Keratinocyte (primary cell): ENCODE measurements around the gene SHFL. TPM values are rescaled to one million over a fixed set of nuclear protein-coding genes. Genes with fewer than 3 reads are reported as not detected.

Experiments
- DNase-seq: peaks from one replicate; pipeline ENCODE4 v3.0.0-alpha.2; 2011; ENCODE audit warnings: low read depth, missing footprints, low spot score
- FAIRE-seq: peaks from 2 replicates; lab custom pipeline; 2011; peaks lifted over from hg19 to GRCh38; lab: Jason Lieb, UNC
- H2AFZ ChIP-seq: 2 replicates; pipeline ENCODE4 v1.6.0; 2012; ENCODE audit warnings: low read length, control low read depth, inconsistent platforms; ENCODE audit not compliant: control insufficient read depth
- H3K27ac ChIP-seq: 2 replicates; pipeline ENCODE4 v1.5.1; 2011; ENCODE audit warnings: low read length; ENCODE audit not compliant: control insufficient read depth, insufficient read depth
- H3K27me3 ChIP-seq: 3 replicates; pipeline ENCODE4 v1.6.0; 2011; ENCODE audit warnings: low read length; ENCODE audit not compliant: control insufficient read depth, insufficient read depth; ENCODE audit errors: extremely low read depth
- H3K36me3 ChIP-seq, 2 experiments: 2 replicates in 1 of 2; 3 replicates in 1 of 2; pipeline ENCODE4 v1.5.1; 2011; ENCODE audit warnings: low read length in 2 of 2, mild to moderate bottlenecking in 1 of 2; ENCODE audit not compliant: control insufficient read depth in 2 of 2, insufficient read depth in 2 of 2; ENCODE audit errors: extremely low read depth in 1 of 2
- H3K4me1 ChIP-seq: 3 replicates; pipeline ENCODE4 v1.5.1; 2011; ENCODE audit warnings: low read length; ENCODE audit not compliant: control insufficient read depth, insufficient read depth; ENCODE audit errors: extremely low read depth
- H3K4me2 ChIP-seq: 3 replicates; pipeline ENCODE4 v1.6.0; 2011; ENCODE audit warnings: low read depth, low read length; ENCODE audit not compliant: control insufficient read depth, insufficient read depth; ENCODE audit errors: extremely low read depth
- H3K4me3 ChIP-seq, 3 experiments: fragments of 200-600 bp in 1 of 3; sonication (generic) in 1 of 3; 2 replicates in 2 of 3; 3 replicates in 1 of 3; pipeline ENCODE4 v1.5.1; 2011 to 2016; ENCODE audit warnings: low read length in 3 of 3, mild to moderate bottlenecking in 3 of 3, control low read depth in 2 of 3, inconsistent platforms in 1 of 3, low read depth in 1 of 3, mixed read lengths in 1 of 3, mixed run types in 1 of 3, moderate library complexity in 1 of 3; ENCODE audit not compliant: control insufficient read depth in 2 of 3, insufficient read depth in 2 of 3; ENCODE audit errors: extremely low read depth in 1 of 3
- H3K79me2 ChIP-seq: 2 replicates; pipeline ENCODE4 v1.6.0; 2012; ENCODE audit warnings: low read length; ENCODE audit not compliant: control insufficient read depth, insufficient read depth
- H3K9ac ChIP-seq: 3 replicates; pipeline ENCODE4 v1.6.0; 2011; ENCODE audit warnings: low read length; ENCODE audit not compliant: control insufficient read depth, insufficient read depth; ENCODE audit errors: extremely low read depth
- H3K9me1 ChIP-seq: 3 replicates; pipeline ENCODE4 v1.6.0; 2011; ENCODE audit warnings: low read length; ENCODE audit not compliant: control insufficient read depth, insufficient read depth; ENCODE audit errors: extremely low read depth
- H3K9me3 ChIP-seq: 2 replicates; pipeline ENCODE4 v1.5.1; 2012; ENCODE audit warnings: low read depth, low read length; ENCODE audit not compliant: control insufficient read depth
- H4K20me1 ChIP-seq: 3 replicates; pipeline ENCODE4 v1.6.0; 2011; ENCODE audit warnings: low read length; ENCODE audit not compliant: control insufficient read depth, insufficient read depth; ENCODE audit errors: extremely low read depth
- CTCF ChIP-seq, 3 experiments: IDR thresholded peaks in 1 of 3; conservative IDR thresholded peaks in 1 of 3; optimal IDR thresholded peaks in 1 of 3; 2 replicates in 2 of 3; 3 replicates in 1 of 3; pipeline versions ENCODE3 to v1.5.1; 2011; ENCODE audit warnings: low read length in 3 of 3, mild to moderate bottlenecking in 3 of 3, moderate library complexity in 2 of 3, control low read depth in 1 of 3, inconsistent platforms in 1 of 3; ENCODE audit not compliant: insufficient read depth in 2 of 3; ENCODE audit errors: extremely low read depth in 1 of 3
- EZH2 ChIP-seq: IDR thresholded peaks from one replicate; pipeline ENCODE4 v1.6.1; 2012; ENCODE audit warnings: inconsistent platforms, mild to moderate bottlenecking, low read length, moderate library complexity
- dilution Hi-C: fragments of 300-500 bp; cut with MboI; formaldehyde crosslinking; loops from one replicate; pipeline ENCODE4 v1.7.0; 2020; ENCODE audit warnings: low sequenced_read_pairs; ENCODE audit not compliant: extremely low pct_ligation_motif_present
- polyA plus RNA-seq, 5 experiments: library from polyadenylated mRNA; depleted of rRNA in 3 of 5; stranded (reverse) in 3 of 5; stranded (forward) in 1 of 5; unstranded in 1 of 5; fragments of >200 nt; gene quantifications; 1 replicate in 1 of 5; 2 replicates in 3 of 5; 3 replicates in 1 of 5; pipeline versions ENCODE4 v1.2.1 to v1.2.3, GENCODE V29; 2011 to 2012; ENCODE audit warnings: missing spikeins in 2 of 5, low read depth in 1 of 5, low replicate concordance in 1 of 5

SHFL gene
- polyA plus RNA-seq, 1 donor (not counting 4 experiments of a cell fraction or from before 2014, with no cell fraction given), result 36.4 TPM

GRCh38 chr19:10052602-10053360 lies 33.3 kb upstream of the SHFL start:
- DNase-seq (no peak), FAIRE-seq (no peak)

GRCh38 chr19:10061717-10062310 lies 24.3 kb upstream of the SHFL start:
- Histone ChIP-seq H3K79me2 (no peaks in the 10 kb centered on the region), H2AFZ (no peak overlapping the region), H3K9me3 (no peaks in the 10 kb centered on the region), H3K27ac (no peak overlapping the region), H3K4me2 (no peak overlapping the region), H3K9me1 (no peaks in the 10 kb centered on the region), H3K36me3 (no peaks in the 10 kb centered on the region), H4K20me1 (no peaks in the 10 kb centered on the region), H3K9ac (no peak overlapping the region), H3K4me3 (no peak overlapping the region), H3K4me1 (no peaks in the 10 kb centered on the region), H3K27me3 (no peaks in the 10 kb centered on the region)
- TF ChIP-seq EZH2, result no peak
- no peak for TF ChIP-seq CTCF (optimal IDR thresholded peaks at IDR 0.05 in 1 of 3, IDR thresholded peaks at IDR 0.05 in 1 of 3, conservative IDR thresholded peaks at IDR 0.05 in 1 of 3; ENCODE audit: extremely low read depth in 1 of 3, insufficient read depth in 2 of 3, low read length in 3 of 3)
- no peak for FAIRE-seq
- no peak for DNase-seq
- dilution Hi-C loops, result no loop called here

More at GRCh38 chr19:10052602-10053360, 33.3 kb upstream of the SHFL start:
- Histone ChIP-seq H3K27ac (no peak overlapping the region), H3K4me3 (no peak overlapping the region), H3K27me3 (no peaks in the 10 kb centered on the region), H3K79me2 (no peaks in the 10 kb centered on the region), H4K20me1 (no peaks in the 10 kb centered on the region), H3K9me1 (no peaks in the 10 kb centered on the region), H3K9ac (no peak overlapping the region), H3K4me2 (no peak overlapping the region), H3K9me3 (no peaks in the 10 kb centered on the region), H2AFZ (no peak overlapping the region), H3K4me1 (no peaks in the 10 kb centered on the region), H3K36me3 (no peaks in the 10 kb centered on the region)
- dilution Hi-C loops, result no loop called here
- TF ChIP-seq EZH2, result no peak
- no peak for TF ChIP-seq CTCF (optimal IDR thresholded peaks at IDR 0.05 in 1 of 3, IDR thresholded peaks at IDR 0.05 in 1 of 3, conservative IDR thresholded peaks at IDR 0.05 in 1 of 3; ENCODE audit: extremely low read depth in 1 of 3, insufficient read depth in 2 of 3, low read length in 3 of 3)
